Measurements from ENCODE around the gene FASTKD2.
"Not testable (repeated sequence)": the region's sequence is repeated elsewhere in the genome, so short reads cannot be mapped to it uniquely, and the experiment has no call there.

The FASTKD2 gene

GRCh38 chr2:206784559-206785353 lies 19.4 kb downstream of the FASTKD2 start:
- Histone ChIP-seq H3K27ac (no peak overlapping the region), H3K4me3 (no peak overlapping the region)

GRCh38 chr2:206790311-206790935 lies 25.0 kb downstream of the FASTKD2 start:
- no peak overlapping the region for H3K4me3 ChIP-seq

GRCh38 chr2:206792645-206793044 lies 27.2 kb downstream of the FASTKD2 start:
- Histone ChIP-seq H3K27ac (no peak overlapping the region), H3K4me3 (no peak overlapping the region)

More at GRCh38 chr2:206790311-206790935, 25.0 kb downstream of the FASTKD2 start:
- H3K27ac ChIP-seq: no peak overlapping the region

- no peak overlapping the region for H3K27ac ChIP-seq
- H3K4me3 ChIP-seq: no peak overlapping the region
Measured at GRCh38 chr2:206797376-206797775, 32.0 kb downstream of the FASTKD2 start.

GRCh38 chr2:206798000-206798399 lies 32.6 kb downstream of the FASTKD2 start:
- H3K4me3 ChIP-seq: no peak overlapping the region

GRCh38 chr2:206799083-206799482 lies 33.7 kb downstream of the FASTKD2 start:
- Histone ChIP-seq H3K27ac (no peak overlapping the region), H3K4me3 (no peak overlapping the region)

More at GRCh38 chr2:206798000-206798399, 32.6 kb downstream of the FASTKD2 start:
- peak overlapping the region in 1 of 21 experiments; percentile 4 for H3K27ac ChIP-seq

GRCh38 chr2:206800506-206801417 lies 35.4 kb downstream of the FASTKD2 start:
- Histone ChIP-seq H3K4me3 (no peak overlapping the region), H3K27ac (no peak overlapping the region)

- H3K4me3 ChIP-seq: no peak overlapping the region
- no peak overlapping the region for H3K27ac ChIP-seq
Measured at GRCh38 chr2:206801418-206802189, 36.2 kb downstream of the FASTKD2 start.

- Histone ChIP-seq H3K4me3 (no peak overlapping the region), H3K27ac (no peak overlapping the region)
Measured at GRCh38 chr2:206802654-206803514, 37.5 kb downstream of the FASTKD2 start.

- Histone ChIP-seq H3K4me3 (no peak overlapping the region), H3K27ac (peak overlapping the region in 1 of 21 experiments; percentile 3)
Measured at GRCh38 chr2:206804326-206804725, 38.9 kb downstream of the FASTKD2 start.

- no peak overlapping the region for H3K4me3 ChIP-seq
- H3K27ac ChIP-seq: peak overlapping the region in 1 of 21 experiments; percentile 22
Measured at GRCh38 chr2:206805887-206806607, 40.6 kb downstream of the FASTKD2 start.

- H3K4me3 ChIP-seq, H3K27ac ChIP-seq: not testable (repeated sequence)
Measured at GRCh38 chr2:206807624-206808023, 42.2 kb downstream of the FASTKD2 start.

- not testable (repeated sequence) for H3K27ac ChIP-seq, H3K4me3 ChIP-seq
Measured at GRCh38 chr2:206812471-206812870, 47.1 kb downstream of the FASTKD2 start.

- no peak overlapping the region for H3K4me3 ChIP-seq
- no peak overlapping the region for H3K27ac ChIP-seq
Measured at GRCh38 chr2:206814498-206814897, 49.1 kb downstream of the FASTKD2 start.

- Histone ChIP-seq H3K27ac (no peak overlapping the region), H3K4me3 (no peak overlapping the region)
Measured at GRCh38 chr2:206820807-206821206, 55.4 kb downstream of the FASTKD2 start.

GRCh38 chr2:206823178-206823577 lies 57.8 kb downstream of the FASTKD2 start:
- no peak overlapping the region for H3K27ac ChIP-seq
- no peak overlapping the region for H3K4me3 ChIP-seq

- no peak overlapping the region for H3K27ac ChIP-seq
- H3K4me3 ChIP-seq: no peak overlapping the region
Measured at GRCh38 chr2:206824087-206824618, 58.7 kb downstream of the FASTKD2 start.

GRCh38 chr2:206824993-206825392 lies 59.6 kb downstream of the FASTKD2 start:
- Histone ChIP-seq H3K4me3 (no peak overlapping the region), H3K27ac (no peak overlapping the region)

Measured in skin epidermis (tissue), 12 donors.